ENCODE measurements around the gene HIP1R.
A peak's percentile ranks its signal among the peaks of the same experiment; 100 is the strongest.

The HIP1R gene

DNA sequence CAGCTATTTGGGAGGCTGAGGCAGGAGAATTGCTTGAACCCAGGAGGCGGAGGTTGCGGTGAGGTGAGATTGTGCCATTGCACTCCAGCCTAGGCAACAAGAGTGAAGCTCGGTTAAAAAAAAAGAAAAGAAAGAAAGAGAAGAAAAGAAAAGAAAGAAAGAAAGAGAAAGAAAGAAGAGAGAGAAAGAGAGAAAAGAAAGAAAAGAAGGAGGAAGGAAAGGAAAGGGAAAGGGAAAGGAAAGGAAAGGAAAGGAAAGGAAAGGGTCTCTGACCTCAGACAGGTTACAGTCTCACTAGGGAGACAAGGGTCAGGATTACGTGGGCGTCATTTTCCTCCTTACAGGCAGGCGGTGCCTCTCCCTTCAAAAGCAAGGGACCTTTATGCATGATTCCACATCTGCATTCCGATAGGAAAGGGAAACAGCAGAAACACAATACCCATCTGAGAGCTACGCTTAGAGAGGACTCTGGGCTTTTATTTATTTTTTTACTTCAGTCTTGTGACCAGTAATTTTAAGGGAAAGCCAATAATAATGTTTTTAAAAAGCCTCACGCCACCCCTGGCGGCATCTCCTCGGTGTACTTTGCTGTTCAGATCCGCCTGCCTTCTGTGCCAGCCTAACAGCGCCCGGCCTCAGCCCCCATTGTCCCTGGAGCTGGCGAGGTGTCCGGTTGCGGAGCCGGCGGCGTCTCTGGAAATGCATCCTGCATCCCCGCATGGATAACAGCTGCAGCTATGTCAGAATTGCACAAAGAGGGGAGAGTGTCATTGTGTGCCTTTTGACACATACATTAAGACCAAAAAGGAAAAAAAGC, 945 bp upstream of the HIP1R start:
- peak; percentile 42 for DNase-seq

- peak; percentile 61 for DNase-seq
Measured at GRCh38 chr12:122835750-122836026, 431 bp downstream of the HIP1R start.

DNA sequence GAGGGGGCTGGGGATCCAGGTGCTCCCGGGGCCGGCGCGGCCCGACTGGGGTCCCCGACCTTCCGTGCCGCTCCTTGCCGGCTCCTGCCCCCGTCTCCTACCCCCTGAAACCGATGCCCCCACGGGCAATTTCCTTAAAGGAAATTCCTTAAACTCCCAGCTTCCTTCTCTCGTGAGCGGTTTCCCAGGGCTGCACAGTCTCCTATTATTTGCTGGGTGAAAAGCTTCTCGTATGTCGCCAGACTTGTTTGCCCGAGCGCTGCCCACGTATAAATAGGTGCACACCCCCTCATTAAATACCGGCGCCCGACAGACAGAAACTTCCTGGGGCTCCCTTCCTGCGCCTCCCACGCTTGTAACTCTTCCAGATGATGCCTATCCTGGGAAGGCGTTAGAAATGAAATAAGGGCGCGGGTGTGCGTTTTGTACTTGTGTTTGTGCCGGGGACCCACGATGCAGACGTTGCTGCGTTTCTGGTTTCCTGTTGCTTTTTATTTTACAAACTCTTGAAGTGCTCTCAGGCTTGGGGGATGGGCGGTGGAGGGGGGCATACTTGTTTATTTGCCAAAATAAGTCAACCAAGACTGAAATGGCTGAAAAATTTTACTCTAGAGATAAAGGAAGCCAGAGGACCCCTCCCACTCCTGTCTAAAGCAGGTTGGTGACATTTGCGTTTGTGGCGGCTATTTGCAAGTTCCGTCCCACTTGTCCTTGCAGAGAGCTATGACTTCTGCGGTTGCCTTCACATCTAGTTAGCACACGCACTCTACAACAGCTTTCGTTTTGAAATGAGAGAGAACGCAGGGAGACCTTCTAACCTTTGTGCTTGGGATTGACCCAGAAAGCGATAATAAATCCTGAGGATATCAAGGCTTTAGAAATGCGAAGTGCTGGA, 1.0 kb downstream of the HIP1R start:
- DNase-seq = peak; percentile 76

DNA sequence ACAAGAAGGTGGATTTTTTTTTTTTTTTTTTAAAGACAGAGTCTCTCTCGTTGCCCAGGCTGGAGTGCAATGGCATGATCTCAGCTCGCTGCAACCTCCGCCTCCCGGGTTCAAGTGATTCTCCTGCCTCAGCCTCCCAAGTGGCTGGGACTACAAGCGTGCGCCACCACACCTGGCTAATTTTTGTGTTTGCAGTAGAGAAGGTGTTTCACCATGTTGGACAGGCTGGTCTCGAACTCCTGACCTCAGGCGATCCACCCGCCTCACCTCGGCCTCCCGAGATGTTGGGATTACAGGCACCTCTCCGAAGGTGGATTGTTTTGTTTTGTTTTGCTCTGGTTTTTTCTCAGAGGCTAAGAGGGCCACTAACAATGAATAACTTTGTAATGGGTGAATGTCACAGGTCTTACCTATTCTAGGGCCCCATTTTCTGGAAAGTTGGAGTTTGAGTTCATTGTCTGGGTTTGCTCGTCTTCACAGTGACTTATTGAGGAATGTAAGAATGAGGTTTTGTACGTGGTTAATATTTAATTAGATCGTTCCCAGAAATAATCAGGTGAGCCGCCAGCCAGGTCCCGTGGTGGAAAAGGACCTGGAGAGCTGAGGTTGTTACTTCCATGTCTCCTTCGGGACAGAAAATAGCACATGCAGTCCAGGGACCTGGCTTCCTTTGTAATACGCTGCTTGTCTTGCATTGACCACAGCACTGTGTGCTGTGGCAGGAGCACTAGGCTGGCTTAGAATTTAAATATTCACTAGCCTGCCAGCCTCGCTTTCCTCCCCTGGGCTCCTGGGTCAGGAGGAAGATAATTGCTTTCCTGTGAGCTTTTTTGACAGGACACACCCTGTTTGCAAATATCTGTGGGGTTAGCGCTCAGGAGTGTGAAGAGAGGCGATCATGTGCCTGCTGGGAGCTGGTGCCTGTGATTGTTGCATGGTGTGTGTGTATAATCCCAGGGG, 2.3 kb downstream of the HIP1R start:
- no peak for DNase-seq

DNA sequence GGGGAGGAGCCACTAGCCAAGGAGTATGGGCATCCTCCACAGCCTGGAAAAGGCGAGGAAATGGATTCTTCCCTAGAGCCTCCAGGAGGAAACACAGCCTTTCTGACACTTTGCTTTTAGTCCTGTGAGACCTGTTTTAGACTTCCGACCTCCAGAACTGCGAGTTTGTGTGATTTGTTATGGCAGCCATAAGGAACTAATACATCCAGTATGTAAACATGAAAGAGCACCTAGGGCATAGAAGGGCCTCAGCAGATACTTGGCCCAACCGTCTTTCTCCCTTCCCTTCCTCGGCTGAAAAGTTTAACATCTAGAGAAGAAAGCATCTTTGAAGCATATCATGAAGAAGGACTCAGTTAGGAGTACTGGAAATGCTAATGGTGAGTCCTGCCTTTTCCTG, 3.6 kb downstream of the HIP1R start:
- DNase-seq = no peak

GRCh38 chr12:122839907-122840554, 4.8 kb downstream of the HIP1R start:
- DNase-seq = no peak

- DNase-seq = no peak
Measured at GRCh38 chr12:122840580-122841513, 5.6 kb downstream of the HIP1R start.

DNA sequence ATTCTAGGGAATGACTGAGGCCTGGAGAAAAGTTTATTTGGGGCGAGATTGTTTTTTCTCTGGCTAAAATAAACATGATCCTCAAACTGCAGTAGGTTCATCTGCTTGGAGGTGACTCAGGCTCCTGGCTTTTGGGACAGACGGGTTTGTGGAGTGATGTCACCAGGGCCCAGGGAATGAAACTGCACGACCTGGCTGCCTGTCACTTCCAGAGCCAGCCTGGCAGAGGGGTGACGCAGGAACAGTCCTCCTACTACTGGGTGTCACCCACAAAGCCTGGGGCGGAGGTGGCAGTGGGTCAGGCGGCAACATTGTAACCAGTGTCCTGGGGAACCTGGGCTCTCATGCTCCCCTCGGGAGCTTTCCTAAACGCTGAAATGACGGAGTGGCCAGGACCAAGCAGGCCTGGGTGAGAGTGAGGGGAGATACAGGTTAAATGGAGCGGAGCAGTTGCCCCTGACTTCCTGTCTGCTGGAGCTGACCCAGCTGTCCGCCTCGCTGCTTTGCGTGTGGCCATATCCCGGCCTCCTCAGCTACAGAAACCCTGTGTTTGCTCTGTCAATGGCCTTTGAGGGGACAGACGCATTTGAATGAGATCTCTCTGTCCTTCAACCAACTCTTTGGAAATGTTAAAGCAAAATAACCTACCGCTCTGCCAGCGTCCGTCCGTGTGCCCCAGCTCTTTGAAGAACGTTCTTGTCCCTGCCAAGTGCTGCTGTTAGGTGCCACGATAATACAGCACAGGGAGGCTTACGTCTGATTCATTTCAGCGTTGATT, 6.5 kb downstream of the HIP1R start:
- no peak for DNase-seq

GRCh38 chr12:122842505-122843405, 7.5 kb downstream of the HIP1R start:
- DNase-seq = no peak

- DNase-seq = no peak
Measured at GRCh38 chr12:122843455-122843854, 8.2 kb downstream of the HIP1R start.

DNA sequence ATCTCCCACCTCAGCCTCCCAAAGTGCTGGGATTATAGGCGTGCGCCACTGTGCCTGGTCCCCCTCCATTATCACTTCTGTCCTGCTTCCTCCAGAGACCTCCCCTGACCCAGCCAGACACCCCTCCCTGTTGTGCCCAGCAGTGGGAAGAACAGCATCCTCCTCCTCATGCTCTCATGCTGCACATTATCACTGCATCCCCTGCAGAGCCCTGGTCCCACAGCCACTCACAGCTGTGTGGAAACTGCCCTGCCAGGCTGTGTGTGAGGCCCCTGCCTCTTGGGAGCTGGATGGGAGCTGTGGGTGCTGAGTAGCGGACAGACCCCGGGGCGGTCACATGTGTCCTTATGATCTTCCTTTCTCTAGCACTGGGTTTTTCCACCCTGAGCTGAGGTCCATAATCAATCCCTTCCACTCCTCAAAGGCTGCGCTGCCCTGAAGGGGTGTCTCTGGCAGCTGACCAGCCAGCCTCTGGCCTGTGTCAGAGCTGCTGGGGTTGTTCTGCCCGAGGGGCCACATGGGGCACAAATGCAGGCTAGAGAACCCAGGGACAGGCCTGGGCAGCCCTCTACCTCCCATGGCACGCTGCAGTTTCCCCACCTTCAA, 9.2 kb downstream of the HIP1R start:
- DNase-seq = no peak

GRCh38 chr12:122845041-122845864, 10.0 kb downstream of the HIP1R start:
- DNase-seq = no peak

DNA sequence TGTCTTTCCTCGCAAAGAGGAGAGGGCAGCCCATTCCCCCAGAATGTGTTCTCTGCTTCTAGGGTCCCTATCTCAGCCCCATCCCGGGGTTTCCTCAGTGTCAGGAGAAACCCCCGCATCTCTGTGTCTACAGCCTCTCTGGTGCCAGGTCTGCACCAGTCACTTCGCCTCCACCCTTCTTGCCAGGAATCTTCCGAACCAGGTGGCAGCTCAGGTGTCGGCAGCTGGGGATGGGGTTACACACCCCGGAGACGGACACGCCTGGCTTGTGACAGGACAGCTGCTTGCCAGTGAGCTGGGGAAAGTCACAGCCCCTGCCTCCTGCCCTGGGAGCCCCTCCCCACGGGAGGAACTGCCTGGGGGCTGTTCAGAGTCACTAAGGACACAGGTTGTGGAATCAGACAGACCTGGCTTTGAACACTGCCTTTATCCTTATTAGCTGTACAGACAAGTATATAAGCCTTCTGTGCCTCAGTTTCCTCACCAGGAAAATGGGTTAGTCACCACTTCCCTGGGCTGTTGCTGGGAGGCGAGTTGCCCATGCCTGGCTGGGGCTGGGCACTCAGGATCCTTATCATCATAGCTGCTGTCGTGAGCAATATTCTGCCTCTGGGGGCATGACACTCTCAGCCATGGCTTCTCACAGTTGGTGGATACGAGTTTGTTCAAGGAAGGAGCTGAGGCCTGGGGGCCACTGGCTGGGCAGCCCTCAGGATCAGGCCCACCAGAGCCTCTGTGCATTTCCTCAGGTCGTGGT, 10.8 kb downstream of the HIP1R start:
- DNase-seq = no peak

DNA sequence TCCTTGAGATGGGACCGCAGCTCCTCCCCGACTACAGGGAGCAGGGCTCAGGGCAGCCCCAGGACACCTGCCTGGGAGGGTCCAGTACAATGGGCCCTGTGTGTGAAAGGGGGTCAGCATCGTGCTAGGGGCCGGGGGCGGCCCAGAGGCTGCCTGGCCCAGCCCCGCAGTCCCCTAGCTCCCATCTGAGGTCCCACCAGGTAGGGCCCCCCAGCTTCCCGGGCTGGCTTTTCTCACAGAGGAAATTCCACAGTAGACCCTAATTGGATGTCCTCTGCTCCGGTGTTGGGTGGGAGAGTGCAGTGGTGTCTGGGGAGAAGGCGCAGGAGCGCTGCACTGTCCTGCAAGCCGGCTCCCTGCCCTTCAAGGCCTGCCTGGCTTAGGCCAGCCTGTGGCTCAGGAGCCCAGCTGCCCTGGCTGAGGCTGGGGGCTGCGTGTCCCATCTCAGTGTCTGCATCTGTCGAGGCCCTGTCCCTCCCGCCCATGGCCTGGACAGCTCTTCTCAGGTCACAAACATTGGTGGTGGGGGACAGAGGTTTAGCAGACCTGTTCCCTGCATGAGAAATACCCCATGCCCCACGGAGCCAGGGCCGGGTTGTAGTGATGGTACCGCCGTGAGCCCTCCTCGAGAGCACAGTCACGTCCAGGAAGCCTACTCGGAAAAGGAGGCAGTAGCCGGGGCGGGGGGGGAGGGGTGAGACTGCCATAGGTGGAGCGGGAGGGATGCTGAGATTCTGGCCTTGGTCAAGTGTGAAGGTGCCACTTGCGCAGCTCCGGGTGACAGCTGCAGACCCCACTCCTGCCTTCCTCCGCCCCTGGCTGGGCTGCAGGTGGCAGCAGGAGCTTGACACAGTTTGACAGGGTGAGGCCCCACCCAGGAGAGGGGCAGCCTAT, 11.6 kb downstream of the HIP1R start:
- no peak for DNase-seq

GRCh38 chr12:122847516-122847836, 12.2 kb downstream of the HIP1R start:
- no peak for DNase-seq

DNA sequence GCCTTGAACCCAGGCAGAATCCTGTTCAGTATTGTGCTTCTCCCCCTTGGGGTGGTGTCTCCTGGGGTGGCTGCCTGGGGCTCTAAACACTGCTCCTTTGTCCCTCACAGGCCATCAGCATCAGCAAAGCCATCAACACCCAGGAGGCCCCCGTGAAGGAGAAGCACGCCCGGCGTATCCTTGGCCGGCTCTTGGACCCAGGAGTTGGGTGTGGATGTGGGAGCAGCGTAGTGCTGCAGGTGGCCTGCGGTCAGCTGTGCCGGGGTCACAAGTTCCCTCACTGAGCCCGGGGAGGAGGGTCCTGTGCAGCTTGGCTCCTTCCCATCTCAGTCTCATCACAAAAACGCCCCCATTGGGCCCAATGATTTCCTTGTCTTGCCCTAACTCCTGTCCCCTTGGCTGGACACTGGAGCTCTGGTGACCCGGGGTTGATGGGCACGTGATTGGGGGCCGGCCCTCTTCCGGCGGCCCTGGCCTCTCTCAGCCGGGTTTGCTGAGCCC, 12.7 kb downstream of the HIP1R start:
- DNase-seq = no peak

Measured in RPMI8226 (cell line).